ENCODE results near the gene DHRS1. TPM values are rescaled to one million over a fixed set of nuclear protein-coding genes. Genes with fewer than 3 reads are reported as not detected.

DHRS1 gene
- polyA plus RNA-seq, 2 of the 4 experiments (the other 2 are of a cell fraction), result 15.1 to 17.4 TPM

DNA sequence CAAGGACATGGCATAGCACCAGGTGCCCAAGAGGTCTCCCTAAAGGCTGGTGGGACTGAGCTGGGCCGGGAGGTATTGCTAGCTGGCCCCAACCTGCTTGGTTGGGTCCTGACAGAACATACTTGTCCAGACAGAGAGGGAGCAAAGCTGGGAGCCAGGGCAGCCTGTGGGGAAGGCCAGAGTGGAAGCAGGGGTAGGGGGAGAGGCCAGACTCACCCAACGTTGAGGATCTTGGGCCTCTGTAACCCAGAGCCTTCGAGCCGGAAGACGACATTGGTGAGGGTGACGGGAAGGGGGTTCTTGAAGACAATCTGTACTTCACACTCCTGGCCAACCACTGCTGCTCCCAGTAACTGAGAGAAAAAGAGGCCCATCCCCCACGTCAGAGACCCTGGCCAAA lies 45.6 kb downstream of the DHRS1 start:
- ChIA-PET CTCF (interaction anchor here (1.4 to 21.7 kb wide), 4 partner anchors 8 to 48 kb away, joined by 4 to 601 read pairs (median 40); partner anchors contain the start of genes CIDEB, DHRS1, LTB4R and LTB4R2), POLR2A (no interaction called here)
- H3K9me3 ChIP-seq, result no peaks in the 10 kb centered on the region
- TF ChIP-seq GATA3 (IDR thresholded peaks at IDR 0.05; ENCODE audit: borderline replicate concordance) (no peak), CEBPB (IDR thresholded peaks at IDR 0.05) (no peak), RNF2 (IDR thresholded peaks at IDR 0.05; ENCODE audit: borderline replicate concordance, low read depth) (no peak), ZFP36 (IDR thresholded peaks at IDR 0.05; ENCODE audit: borderline replicate concordance, partially characterized antibody) (no peak), HOXA7 (CRISPR knock-in tag; IDR thresholded peaks at IDR 0.05) (no peak), EHF (CRISPR knock-in tag; IDR thresholded peaks at IDR 0.05) (no peak), EP300 (IDR thresholded peaks at IDR 0.05) (no peak), KDM1A (IDR thresholded peaks at IDR 0.05; ENCODE audit: low read depth) (no peak), NR3C1 (IDR thresholded peaks at IDR 0.05) (no peak), POLR2AphosphoS2 (conservative IDR thresholded peaks at IDR 0.05; ENCODE audit: low read length) (no peak), HOXB13 (CRISPR knock-in tag; IDR thresholded peaks at IDR 0.05; ENCODE audit: low read depth) (no peak), ZC3H11A (IDR thresholded peaks at IDR 0.05) (no peak), MAZ (IDR thresholded peaks at IDR 0.05; ENCODE audit: borderline replicate concordance, low read depth, low read length) (no peak)
- TF ChIP-seq, protein P1, sequence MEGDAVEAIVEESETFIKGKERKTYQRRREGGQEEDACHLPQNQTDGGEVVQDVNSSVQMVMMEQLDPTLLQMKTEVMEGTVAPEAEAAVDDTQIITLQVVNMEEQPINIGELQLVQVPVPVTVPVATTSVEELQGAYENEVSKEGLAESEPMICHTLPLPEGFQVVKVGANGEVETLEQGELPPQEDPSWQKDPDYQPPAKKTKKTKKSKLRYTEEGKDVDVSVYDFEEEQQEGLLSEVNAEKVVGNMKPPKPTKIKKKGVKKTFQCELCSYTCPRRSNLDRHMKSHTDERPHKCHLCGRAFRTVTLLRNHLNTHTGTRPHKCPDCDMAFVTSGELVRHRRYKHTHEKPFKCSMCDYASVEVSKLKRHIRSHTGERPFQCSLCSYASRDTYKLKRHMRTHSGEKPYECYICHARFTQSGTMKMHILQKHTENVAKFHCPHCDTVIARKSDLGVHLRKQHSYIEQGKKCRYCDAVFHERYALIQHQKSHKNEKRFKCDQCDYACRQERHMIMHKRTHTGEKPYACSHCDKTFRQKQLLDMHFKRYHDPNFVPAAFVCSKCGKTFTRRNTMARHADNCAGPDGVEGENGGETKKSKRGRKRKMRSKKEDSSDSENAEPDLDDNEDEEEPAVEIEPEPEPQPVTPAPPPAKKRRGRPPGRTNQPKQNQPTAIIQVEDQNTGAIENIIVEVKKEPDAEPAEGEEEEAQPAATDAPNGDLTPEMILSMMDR (IDR thresholded peaks at IDR 0.05), result no peak
- TF ChIP-seq, protein P2, sequence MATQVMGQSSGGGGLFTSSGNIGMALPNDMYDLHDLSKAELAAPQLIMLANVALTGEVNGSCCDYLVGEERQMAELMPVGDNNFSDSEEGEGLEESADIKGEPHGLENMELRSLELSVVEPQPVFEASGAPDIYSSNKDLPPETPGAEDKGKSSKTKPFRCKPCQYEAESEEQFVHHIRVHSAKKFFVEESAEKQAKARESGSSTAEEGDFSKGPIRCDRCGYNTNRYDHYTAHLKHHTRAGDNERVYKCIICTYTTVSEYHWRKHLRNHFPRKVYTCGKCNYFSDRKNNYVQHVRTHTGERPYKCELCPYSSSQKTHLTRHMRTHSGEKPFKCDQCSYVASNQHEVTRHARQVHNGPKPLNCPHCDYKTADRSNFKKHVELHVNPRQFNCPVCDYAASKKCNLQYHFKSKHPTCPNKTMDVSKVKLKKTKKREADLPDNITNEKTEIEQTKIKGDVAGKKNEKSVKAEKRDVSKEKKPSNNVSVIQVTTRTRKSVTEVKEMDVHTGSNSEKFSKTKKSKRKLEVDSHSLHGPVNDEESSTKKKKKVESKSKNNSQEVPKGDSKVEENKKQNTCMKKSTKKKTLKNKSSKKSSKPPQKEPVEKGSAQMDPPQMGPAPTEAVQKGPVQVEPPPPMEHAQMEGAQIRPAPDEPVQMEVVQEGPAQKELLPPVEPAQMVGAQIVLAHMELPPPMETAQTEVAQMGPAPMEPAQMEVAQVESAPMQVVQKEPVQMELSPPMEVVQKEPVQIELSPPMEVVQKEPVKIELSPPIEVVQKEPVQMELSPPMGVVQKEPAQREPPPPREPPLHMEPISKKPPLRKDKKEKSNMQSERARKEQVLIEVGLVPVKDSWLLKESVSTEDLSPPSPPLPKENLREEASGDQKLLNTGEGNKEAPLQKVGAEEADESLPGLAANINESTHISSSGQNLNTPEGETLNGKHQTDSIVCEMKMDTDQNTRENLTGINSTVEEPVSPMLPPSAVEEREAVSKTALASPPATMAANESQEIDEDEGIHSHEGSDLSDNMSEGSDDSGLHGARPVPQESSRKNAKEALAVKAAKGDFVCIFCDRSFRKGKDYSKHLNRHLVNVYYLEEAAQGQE (IDR thresholded peaks at IDR 0.05), result no peak
- TF ChIP-seq, protein P3, sequence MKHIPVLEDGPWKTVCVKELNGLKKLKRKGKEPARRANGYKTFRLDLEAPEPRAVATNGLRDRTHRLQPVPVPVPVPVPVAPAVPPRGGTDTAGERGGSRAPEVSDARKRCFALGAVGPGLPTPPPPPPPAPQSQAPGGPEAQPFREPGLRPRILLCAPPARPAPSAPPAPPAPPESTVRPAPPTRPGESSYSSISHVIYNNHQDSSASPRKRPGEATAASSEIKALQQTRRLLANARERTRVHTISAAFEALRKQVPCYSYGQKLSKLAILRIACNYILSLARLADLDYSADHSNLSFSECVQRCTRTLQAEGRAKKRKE (CRISPR knock-in tag; IDR thresholded peaks at IDR 0.05; ENCODE audit: low read depth), result no peak
- TF ChIP-seq, protein P4, sequence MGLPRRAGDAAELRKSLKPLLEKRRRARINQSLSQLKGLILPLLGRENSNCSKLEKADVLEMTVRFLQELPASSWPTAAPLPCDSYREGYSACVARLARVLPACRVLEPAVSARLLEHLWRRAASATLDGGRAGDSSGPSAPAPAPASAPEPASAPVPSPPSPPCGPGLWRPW (IDR thresholded peaks at IDR 0.05), result no peak
- H3K4me2 ChIP-seq, result no peak overlapping the region
- no peak overlapping the region for H3K27ac ChIP-seq
- FAIRE-seq (no peak), ATAC-seq (no peak), DNase-seq (ENCODE audit: low read depth in 1 of 2, low spot score in 1 of 2) (no peak)
- H3K4me1 ChIP-seq, result peaks cover 5% of the 10 kb centered on the region; the same call in 2 of the 3 replicates
- WGBS (ENCODE audit: missing lambda C conversion rate), result 74% methylated on average over 7 of the region's 7 CpGs
- no peak overlapping the region for H3K4me3 ChIP-seq

DNA sequence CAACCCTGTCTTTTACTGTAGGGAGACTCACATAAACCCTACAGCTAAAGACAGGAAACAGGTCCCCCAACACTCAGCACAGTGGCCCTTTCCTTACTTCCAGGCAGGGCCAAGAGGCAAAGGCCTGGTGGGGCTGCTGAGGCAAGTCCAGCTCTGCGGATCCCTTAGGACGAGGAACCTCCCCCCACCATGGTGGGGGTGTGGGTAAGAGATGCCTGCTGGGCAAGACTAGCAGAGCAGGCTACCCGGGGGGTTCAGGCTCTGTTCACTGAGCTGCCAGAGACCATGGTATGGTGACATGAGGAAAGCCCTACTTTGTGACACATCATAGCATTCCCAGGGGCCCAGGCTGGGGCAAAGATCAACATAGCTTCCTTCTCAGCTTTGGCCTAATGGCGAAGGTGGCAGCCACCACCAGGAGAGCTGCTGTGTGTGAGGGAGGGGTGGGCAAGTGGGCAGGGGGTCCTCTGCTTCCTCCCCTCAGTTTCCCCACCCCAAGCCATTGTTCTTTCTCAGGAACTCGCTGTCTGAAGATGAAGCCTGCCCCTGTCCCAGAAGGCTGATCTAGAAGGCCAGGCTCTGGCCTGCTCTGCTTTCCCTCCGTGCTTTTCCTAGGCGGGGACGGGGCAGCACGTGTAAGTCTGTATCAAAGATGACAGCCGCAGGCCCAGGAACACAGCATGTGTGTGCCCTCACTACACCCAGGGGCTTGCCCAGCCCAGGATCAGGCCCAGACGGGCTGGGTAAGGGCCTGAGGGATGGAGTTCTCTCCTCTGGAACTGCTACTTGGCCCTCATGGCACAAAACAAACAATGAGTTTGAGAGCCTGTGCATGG lies 47.1 kb downstream of the DHRS1 start:
- DNase-seq (ENCODE audit: low read depth in 1 of 2, low spot score in 1 of 2) (no peak), FAIRE-seq (no peak), ATAC-seq (no peak)
- no peak overlapping the region for H3K27ac ChIP-seq
- no peak overlapping the region for H3K4me2 ChIP-seq
- no peak overlapping the region for H3K4me3 ChIP-seq
- WGBS (ENCODE audit: missing lambda C conversion rate), result 87% methylated on average over 9 of the region's 11 CpGs
- peaks cover 5% of the 10 kb centered on the region; the same call in 1 of the 3 replicates for H3K4me1 ChIP-seq
- ChIA-PET CTCF (interaction anchor here (0.6 to 21.7 kb wide), 8 partner anchors 10 to 81 kb away, joined by 3 to 601 read pairs (median 4); partner anchors contain the start of genes CIDEB, DHRS1, LTB4R and LTB4R2), POLR2A (interaction anchor here (2.1 kb wide), 2 partner anchors 10 to 19 kb away, joined by 9 to 11 read pairs; partner anchors contain the start of genes RABGGTA and TINF2)
- H3K9me3 ChIP-seq, result no peaks in the 10 kb centered on the region
- TF ChIP-seq MYC (IDR thresholded peaks at IDR 0.05; ENCODE audit: borderline replicate concordance, low read length) (no peak), ZFP36 (IDR thresholded peaks at IDR 0.05; ENCODE audit: borderline replicate concordance, partially characterized antibody) (no peak), MAFK (IDR thresholded peaks at IDR 0.05; ENCODE audit: partially characterized antibody) (no peak), RAD21 (conservative IDR thresholded peaks at IDR 0.05 in 1 of 2, IDR thresholded peaks at IDR 0.05 in 1 of 2) (no peak), RCOR1 (IDR thresholded peaks at IDR 0.05; ENCODE audit: low read depth, low read length) (no peak)
- TF ChIP-seq, protein P5, sequence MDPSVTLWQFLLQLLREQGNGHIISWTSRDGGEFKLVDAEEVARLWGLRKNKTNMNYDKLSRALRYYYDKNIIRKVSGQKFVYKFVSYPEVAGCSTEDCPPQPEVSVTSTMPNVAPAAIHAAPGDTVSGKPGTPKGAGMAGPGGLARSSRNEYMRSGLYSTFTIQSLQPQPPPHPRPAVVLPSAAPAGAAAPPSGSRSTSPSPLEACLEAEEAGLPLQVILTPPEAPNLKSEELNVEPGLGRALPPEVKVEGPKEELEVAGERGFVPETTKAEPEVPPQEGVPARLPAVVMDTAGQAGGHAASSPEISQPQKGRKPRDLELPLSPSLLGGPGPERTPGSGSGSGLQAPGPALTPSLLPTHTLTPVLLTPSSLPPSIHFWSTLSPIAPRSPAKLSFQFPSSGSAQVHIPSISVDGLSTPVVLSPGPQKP (IDR thresholded peaks at IDR 0.05; ENCODE audit: low read depth, low read length), result no peak
- TF ChIP-seq, protein P6, sequence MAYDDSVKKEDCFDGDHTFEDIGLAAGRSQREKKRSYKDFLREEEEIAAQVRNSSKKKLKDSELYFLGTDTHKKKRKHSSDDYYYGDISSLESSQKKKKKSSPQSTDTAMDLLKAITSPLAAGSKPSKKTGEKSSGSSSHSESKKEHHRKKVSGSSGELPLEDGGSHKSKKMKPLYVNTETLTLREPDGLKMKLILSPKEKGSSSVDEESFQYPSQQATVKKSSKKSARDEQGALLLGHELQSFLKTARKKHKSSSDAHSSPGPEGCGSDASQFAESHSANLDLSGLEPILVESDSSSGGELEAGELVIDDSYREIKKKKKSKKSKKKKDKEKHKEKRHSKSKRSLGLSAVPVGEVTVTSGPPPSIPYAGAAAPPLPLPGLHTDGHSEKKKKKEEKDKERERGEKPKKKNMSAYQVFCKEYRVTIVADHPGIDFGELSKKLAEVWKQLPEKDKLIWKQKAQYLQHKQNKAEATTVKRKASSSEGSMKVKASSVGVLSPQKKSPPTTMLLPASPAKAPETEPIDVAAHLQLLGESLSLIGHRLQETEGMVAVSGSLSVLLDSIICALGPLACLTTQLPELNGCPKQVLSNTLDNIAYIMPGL (CRISPR knock-in tag; IDR thresholded peaks at IDR 0.05; ENCODE audit: borderline replicate concordance), result no peak
- TF ChIP-seq, protein P7, sequence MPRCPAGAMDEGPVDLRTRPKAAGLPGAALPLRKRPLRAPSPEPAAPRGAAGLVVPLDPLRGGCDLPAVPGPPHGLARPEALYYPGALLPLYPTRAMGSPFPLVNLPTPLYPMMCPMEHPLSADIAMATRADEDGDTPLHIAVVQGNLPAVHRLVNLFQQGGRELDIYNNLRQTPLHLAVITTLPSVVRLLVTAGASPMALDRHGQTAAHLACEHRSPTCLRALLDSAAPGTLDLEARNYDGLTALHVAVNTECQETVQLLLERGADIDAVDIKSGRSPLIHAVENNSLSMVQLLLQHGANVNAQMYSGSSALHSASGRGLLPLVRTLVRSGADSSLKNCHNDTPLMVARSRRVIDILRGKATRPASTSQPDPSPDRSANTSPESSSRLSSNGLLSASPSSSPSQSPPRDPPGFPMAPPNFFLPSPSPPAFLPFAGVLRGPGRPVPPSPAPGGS (IDR thresholded peaks at IDR 0.05), result no peak

Measured in A549 (cell line).